ENCODE measurements around the gene PTPRG. TPM values are rescaled to one million over a fixed set of nuclear protein-coding genes. Genes with fewer than 3 reads are reported as not detected.

The PTPRG gene
- total RNA-seq, 4 donors from 2014 or later: 21.1 to 54.2 (median 30.6) TPM

DNA sequence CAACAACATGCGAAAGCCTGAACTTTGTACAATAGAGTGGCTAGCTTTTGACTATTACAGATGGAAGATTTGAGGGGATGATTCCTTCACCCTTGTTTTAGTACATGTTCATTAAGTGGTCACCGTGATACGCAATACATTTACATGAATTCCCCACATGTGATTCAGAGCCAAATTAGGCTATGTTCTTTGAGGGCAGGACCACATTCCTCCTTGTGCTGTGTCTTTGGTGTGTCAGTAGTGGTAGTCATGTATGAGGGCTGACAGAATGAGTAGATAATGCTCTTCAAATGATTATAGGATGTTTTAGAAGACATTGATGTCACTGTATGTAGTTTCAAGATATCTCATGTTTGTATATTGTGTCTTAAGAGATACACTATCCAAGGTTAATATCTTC, 12.1 kb downstream of the PTPRG start:
- Histone ChIP-seq H3K27ac (no peak overlapping the region), H3K4me1 (peaks cover 21 to 40% of the 10 kb centered on the region in 2 donors), H3K36me3 (no peaks in the 10 kb centered on the region), H3K27me3 (no peaks in the 10 kb centered on the region), H3K9me3 (no peaks in the 10 kb centered on the region), H3K4me3 (no peak overlapping the region)
- in situ Hi-C loops (cut with MboI; ENCODE audit: low sequenced_read_pairs in 4 of 4): loop anchor here (25.0 kb wide), 3 partner anchors 264 to 364 kb away; no protein-coding TSS in a partner anchor
- TF ChIP-seq POLR2A (IDR thresholded peaks at IDR 0.05): no peak
- TF ChIP-seq, protein P1, sequence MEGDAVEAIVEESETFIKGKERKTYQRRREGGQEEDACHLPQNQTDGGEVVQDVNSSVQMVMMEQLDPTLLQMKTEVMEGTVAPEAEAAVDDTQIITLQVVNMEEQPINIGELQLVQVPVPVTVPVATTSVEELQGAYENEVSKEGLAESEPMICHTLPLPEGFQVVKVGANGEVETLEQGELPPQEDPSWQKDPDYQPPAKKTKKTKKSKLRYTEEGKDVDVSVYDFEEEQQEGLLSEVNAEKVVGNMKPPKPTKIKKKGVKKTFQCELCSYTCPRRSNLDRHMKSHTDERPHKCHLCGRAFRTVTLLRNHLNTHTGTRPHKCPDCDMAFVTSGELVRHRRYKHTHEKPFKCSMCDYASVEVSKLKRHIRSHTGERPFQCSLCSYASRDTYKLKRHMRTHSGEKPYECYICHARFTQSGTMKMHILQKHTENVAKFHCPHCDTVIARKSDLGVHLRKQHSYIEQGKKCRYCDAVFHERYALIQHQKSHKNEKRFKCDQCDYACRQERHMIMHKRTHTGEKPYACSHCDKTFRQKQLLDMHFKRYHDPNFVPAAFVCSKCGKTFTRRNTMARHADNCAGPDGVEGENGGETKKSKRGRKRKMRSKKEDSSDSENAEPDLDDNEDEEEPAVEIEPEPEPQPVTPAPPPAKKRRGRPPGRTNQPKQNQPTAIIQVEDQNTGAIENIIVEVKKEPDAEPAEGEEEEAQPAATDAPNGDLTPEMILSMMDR (IDR thresholded peaks at IDR 0.05 in 4 of 5, conservative IDR thresholded peaks at IDR 0.05 in 1 of 5): no peak
- DNase-seq: no peak
- intact Hi-C loops (cut with DNase I; ENCODE audit: low total_unique reads): no loop called here
- no peak for ATAC-seq

DNA sequence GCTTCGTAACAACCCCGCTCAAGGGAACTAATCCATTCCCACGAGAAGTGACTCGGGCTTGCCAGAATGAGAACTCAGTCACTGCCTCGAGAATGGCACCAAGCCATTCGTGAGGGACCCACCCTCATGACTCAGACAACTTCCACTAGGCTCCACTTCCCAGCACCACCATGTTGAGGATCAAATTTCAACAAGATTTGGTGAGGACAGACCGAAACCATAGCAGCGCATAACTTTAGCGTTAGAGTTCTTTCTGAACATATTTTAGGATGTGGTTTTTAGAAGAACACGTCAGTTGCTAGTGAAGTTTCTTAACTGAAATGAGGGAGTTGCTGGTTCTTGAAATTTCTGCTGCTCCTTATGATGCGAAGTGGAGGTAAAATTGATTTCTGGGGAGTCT, 13.5 kb downstream of the PTPRG start:
- intact Hi-C loops (cut with DNase I; ENCODE audit: low total_unique reads): no loop called here
- ATAC-seq (peak in 1 of 2 donors; percentile 42), DNase-seq (peak in 1 of 2 donors; percentile 38)
- in situ Hi-C loops (cut with MboI; ENCODE audit: low sequenced_read_pairs in 4 of 4): loop anchor here (25.0 kb wide), 3 partner anchors 262 to 362 kb away; no protein-coding TSS in a partner anchor
- Histone ChIP-seq H3K9me3 (no peaks in the 10 kb centered on the region), H3K36me3 (no peaks in the 10 kb centered on the region), H3K27me3 (no peaks in the 10 kb centered on the region), H3K4me1 (peaks cover 24 to 45% of the 10 kb centered on the region in 2 donors), H3K27ac (no peak overlapping the region), H3K4me3 (no peak overlapping the region)
- no peak for TF ChIP-seq POLR2A (IDR thresholded peaks at IDR 0.05)
- TF ChIP-seq, protein P1 (IDR thresholded peaks at IDR 0.05 in 4 of 5, conservative IDR thresholded peaks at IDR 0.05 in 1 of 5): no peak

DNA sequence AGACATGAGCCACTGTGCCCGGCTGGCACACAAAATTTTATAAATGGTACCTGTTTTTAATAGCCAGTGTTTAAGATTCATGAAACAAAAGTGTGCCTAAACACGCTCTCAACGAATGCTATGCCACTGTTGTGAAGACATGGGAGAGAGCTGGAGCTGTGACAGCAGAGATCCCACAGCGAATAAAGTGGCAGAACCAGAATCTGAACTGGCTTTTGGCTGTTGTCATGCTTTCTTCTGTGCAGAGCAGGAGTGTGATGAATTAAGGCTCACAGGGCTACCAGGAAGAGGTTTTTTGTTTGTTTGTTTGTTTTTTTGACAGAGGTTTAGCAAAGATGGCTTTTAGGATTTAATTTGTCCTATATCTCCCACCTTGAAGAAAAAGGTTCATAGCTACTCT, 14.5 kb downstream of the PTPRG start:
- no peaks in the 10 kb centered on the region for H3K36me3 ChIP-seq
- in situ Hi-C loops (cut with MboI; ENCODE audit: low sequenced_read_pairs in 4 of 4) (no loop called here), intact Hi-C loops (cut with DNase I; ENCODE audit: low total_unique reads) (no loop called here)
- TF ChIP-seq POLR2A (IDR thresholded peaks at IDR 0.05): no peak
- TF ChIP-seq, protein P1 (IDR thresholded peaks at IDR 0.05 in 4 of 5, conservative IDR thresholded peaks at IDR 0.05 in 1 of 5): no peak
- no peaks in the 10 kb centered on the region for H3K9me3 ChIP-seq
- no peak overlapping the region for H3K27ac ChIP-seq
- ATAC-seq (no peak), DNase-seq (no peak)
- no peak overlapping the region for H3K4me3 ChIP-seq
- no peaks in the 10 kb centered on the region for H3K27me3 ChIP-seq
- H3K4me1 ChIP-seq: peaks cover 26 to 50% of the 10 kb centered on the region in 2 donors

DNA sequence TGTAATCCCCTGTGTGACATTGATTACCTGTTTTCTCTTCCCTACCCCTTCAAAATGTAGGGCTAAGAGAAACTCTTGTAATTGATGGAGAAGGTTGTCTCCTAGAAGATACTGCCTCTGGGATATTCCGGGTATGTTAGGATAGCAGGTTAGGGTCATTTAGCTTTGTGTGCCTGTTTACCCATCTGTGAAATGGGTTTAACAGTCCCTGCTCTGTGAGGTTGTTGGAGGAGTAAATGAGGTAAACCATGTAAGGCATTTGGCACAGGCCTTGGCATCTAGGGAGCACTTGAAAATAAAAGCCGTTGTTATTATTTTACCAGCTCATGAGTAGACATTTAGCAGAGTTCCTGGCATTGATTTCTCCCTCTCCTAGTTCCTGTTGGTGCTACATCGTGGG, 16.4 kb downstream of the PTPRG start:
- in situ Hi-C loops (cut with MboI; ENCODE audit: low sequenced_read_pairs in 4 of 4) (no loop called here), intact Hi-C loops (cut with DNase I; ENCODE audit: low total_unique reads) (no loop called here)
- H3K36me3 ChIP-seq: no peaks in the 10 kb centered on the region
- TF ChIP-seq POLR2A (IDR thresholded peaks at IDR 0.05): no peak
- TF ChIP-seq, protein P1 (IDR thresholded peaks at IDR 0.05 in 4 of 5, conservative IDR thresholded peaks at IDR 0.05 in 1 of 5): no peak
- H3K9me3 ChIP-seq: no peaks in the 10 kb centered on the region
- no peak for ATAC-seq
- no peaks in the 10 kb centered on the region for H3K27me3 ChIP-seq
- H3K4me1 ChIP-seq: peaks cover 38 to 56% of the 10 kb centered on the region in 2 donors
- no peak overlapping the region for H3K4me3 ChIP-seq
- H3K27ac ChIP-seq: no peak overlapping the region
- DNase-seq: no peak
